HEK293 (cell line): ENCODE data around the gene TBC1D14.

Experiments used
- CTCF ChIA-PET: fragments of 350-600 bp; formaldehyde crosslinking; extraction: SDS; loops from one replicate; lab custom pipeline; 2021; ENCODE audit warnings: antibody characterized with exemption; lab: Yijun Ruan, JAX
- POLR2A ChIA-PET: fragments of 300-600 bp; formaldehyde crosslinking; extraction: SDS; loops from one replicate; lab custom pipeline; 2020; ENCODE audit warnings: antibody characterized with exemption, inconsistent platforms; lab: Yijun Ruan, JAX
- H3K27ac ChIP-seq: fragments of 200-500 bp; sonication (Bioruptor generic); 2 replicates; pipeline ENCODE4 v1.5.1; 2014; ENCODE audit warnings: low read depth, low read length, control low read depth, inconsistent platforms; ENCODE audit errors: extremely low read depth
- H3K36me3 ChIP-seq, 2 experiments: fragments of 200-500 bp in 1 of 2; sonication (Bioruptor generic) in 1 of 2; 1 replicate in 1 of 2; 2 replicates in 1 of 2; pipeline ENCODE4 v1.5.1; 2014 to 2017; ENCODE audit warnings: inconsistent platforms in 2 of 2, low read length in 2 of 2; ENCODE audit not compliant: control insufficient read depth in 2 of 2, insufficient read depth in 1 of 2
- H3K4me1 ChIP-seq: fragments of 200-500 bp; sonication (Bioruptor generic); 2 replicates; pipeline ENCODE4 v1.5.1; 2014; ENCODE audit warnings: mild to moderate bottlenecking, low read length, inconsistent platforms; ENCODE audit not compliant: control insufficient read depth, insufficient read depth
- H3K4me3 ChIP-seq: 2 replicates; pipeline ENCODE4 v1.5.1; 2011; ENCODE audit warnings: low read depth, mild to moderate bottlenecking, control low read depth, low read length, moderate library complexity
- H3K9me3 ChIP-seq: fragments of 200-500 bp; sonication (Bioruptor generic); 2 replicates; pipeline ENCODE4 v1.5.1; 2014; ENCODE audit warnings: low read depth, low read length, inconsistent platforms; ENCODE audit not compliant: control insufficient read depth, insufficient read depth
- MZF1 ChIP-seq: fragments of 450-650 bp; formaldehyde crosslinking; IDR thresholded peaks from 2 replicates; pipeline ENCODE4 v1.5.1; 2017; ENCODE audit warnings: missing biosample characterization, missing genetic modification characterization, borderline replicate concordance
- SCRT1 ChIP-seq: fragments of 450-650 bp; formaldehyde crosslinking; IDR thresholded peaks from 2 replicates; pipeline ENCODE4 v1.5.1; 2016; ENCODE audit warnings: missing biosample characterization, missing genetic modification characterization, borderline replicate concordance
- SETDB1 ChIP-seq: IDR thresholded peaks from one replicate; pipeline ENCODE4 v1.6.1; 2017; ENCODE audit warnings: mild to moderate bottlenecking, low read length, moderate library complexity, mixed read lengths; ENCODE audit not compliant: insufficient read length
- ZIC2 ChIP-seq: fragments of 450-650 bp; formaldehyde crosslinking; IDR thresholded peaks from 2 replicates; pipeline ENCODE4 v1.5.1; 2016; ENCODE audit warnings: missing biosample characterization, missing genetic modification characterization
- ZNF354C ChIP-seq: fragments of 450-650 bp; formaldehyde crosslinking; IDR thresholded peaks from 2 replicates; pipeline ENCODE4 v1.5.1; 2016; ENCODE audit warnings: missing biosample characterization, missing genetic modification characterization, low read depth, borderline replicate concordance
- ZNF394 ChIP-seq: fragments of 450-650 bp; formaldehyde crosslinking; IDR thresholded peaks from 2 replicates; pipeline ENCODE4 v1.5.1; 2016; ENCODE audit warnings: missing biosample characterization, missing genetic modification characterization, mild to moderate bottlenecking, moderate library complexity, borderline replicate concordance
- ZNF404 ChIP-seq: fragments of 450-650 bp; formaldehyde crosslinking; IDR thresholded peaks from 2 replicates; pipeline ENCODE4 v1.5.1; 2017; ENCODE audit warnings: missing biosample characterization, missing genetic modification characterization
- ZNF549 ChIP-seq: fragments of 450-650 bp; IDR thresholded peaks from 2 replicates; pipeline ENCODE4 v1.5.1; 2018; ENCODE audit warnings: missing biosample characterization, missing genetic modification characterization, mild to moderate bottlenecking, inconsistent platforms, moderate library complexity
- ZNF555 ChIP-seq: fragments of 450-650 bp; formaldehyde crosslinking; conservative IDR thresholded peaks from 2 replicates; pipeline ENCODE4 v1.5.1; 2017; ENCODE audit warnings: missing biosample characterization, mild to moderate bottlenecking, missing genetic modification characterization, inconsistent platforms
- ZNF596 ChIP-seq: fragments of 450-650 bp; IDR thresholded peaks from 2 replicates; pipeline ENCODE4 v1.5.0; 2018; ENCODE audit warnings: missing biosample characterization, mild to moderate bottlenecking, missing genetic modification characterization, moderate library complexity
- ZNF626 ChIP-seq: fragments of 450-650 bp; sonication (Bioruptor Pico); formaldehyde crosslinking; IDR thresholded peaks from 2 replicates; pipeline ENCODE4 v1.5.1; 2018; ENCODE audit warnings: missing biosample characterization, missing genetic modification characterization, inconsistent platforms
- ZNF785 ChIP-seq: fragments of 450-650 bp; formaldehyde crosslinking; IDR thresholded peaks from 2 replicates; pipeline ENCODE4 v1.5.1; 2016; ENCODE audit warnings: missing biosample characterization, missing genetic modification characterization
- TF ChIP-seq, protein P1 (sequence below): fragments of 450-650 bp; formaldehyde crosslinking; optimal IDR thresholded peaks from 2 replicates; pipeline ENCODE3; 2016; ENCODE audit warnings: missing biosample characterization, mild to moderate bottlenecking, missing genetic modification characterization
- TF ChIP-seq, protein P2 (sequence below): fragments of 450-650 bp; formaldehyde crosslinking; IDR thresholded peaks from 2 replicates; pipeline ENCODE4 v1.5.1; 2016; ENCODE audit warnings: missing biosample characterization, missing genetic modification characterization

The TBC1D14 gene

DNA sequence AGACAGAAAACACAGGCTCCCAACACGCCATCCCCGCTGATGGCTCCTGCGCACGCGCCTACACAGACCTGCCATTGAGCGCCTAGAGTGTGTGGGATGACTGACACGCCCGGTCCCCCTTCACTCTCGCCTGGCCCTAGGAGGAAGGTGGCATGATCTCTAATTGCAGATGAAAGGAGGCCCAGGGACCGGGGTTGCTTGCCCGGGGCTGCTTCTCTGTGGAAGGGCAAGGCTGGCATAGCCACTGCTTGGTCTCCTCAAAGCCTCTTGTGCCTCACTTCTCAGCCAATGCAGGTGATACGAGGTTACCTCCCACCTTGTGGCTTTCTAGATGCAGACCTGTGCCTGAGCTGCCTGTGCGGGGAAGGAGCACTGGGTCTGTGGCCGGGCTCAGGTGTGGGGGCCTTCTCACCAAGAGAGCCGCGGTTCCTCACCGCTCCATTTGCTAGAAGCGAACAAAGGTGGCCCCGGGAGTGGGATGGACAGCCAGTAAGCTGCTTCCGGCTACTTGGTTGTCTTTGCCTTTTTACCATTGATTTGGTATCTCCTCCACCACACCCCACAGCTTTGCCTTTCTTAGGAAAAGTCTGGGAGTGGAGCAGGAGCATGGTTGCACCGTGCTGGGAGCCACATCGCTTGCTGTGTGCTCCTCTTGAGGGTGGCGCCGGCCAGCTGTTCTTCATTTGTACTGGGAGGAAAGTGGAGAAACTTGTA is 47.0 kb downstream of the TBC1D14 start (continued):
- TF ChIP-seq ZNF404 (no peak), ZNF549 (tag by site-specific recombination) (no peak)

DNA sequence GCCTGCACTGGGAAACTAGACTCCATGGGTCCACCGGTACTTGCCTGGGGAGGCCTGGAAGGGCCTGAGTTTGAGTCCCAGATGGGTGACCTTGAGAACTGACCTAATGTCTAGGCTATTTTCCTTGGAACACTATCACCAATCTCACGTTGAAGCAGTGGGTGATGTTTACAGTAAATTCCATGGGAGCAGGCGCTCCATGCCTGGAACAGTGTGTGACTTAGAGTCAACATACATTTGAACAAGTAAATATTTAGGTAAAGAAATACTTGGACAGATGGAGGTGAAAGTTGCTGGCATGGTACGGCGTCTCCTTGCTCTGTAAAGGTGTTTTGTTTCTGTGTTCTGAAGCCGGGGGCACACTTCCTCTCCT is 47.5 kb downstream of the TBC1D14 start:
- TF ChIP-seq SETDB1: no peak
- TF ChIP-seq ZNF555 (tag by site-specific recombination): no peak
- no peak for TF ChIP-seq ZNF394 (tag by site-specific recombination)
- TF ChIP-seq, protein P1, sequence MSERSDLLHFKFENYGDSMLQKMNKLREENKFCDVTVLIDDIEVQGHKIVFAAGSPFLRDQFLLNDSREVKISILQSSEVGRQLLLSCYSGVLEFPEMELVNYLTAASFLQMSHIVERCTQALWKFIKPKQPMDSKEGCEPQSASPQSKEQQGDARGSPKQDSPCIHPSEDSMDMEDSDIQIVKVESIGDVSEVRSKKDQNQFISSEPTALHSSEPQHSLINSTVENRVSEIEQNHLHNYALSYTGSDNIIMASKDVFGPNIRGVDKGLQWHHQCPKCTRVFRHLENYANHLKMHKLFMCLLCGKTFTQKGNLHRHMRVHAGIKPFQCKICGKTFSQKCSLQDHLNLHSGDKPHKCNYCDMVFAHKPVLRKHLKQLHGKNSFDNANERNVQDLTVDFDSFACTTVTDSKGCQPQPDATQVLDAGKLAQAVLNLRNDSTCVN (tag by site-specific recombination): no peak
- TF ChIP-seq ZNF626 (tag by site-specific recombination): no peak
- TF ChIP-seq SCRT1: no peak
- H3K9me3 ChIP-seq: no peaks in the 10 kb centered on the region
- H3K27ac ChIP-seq: no peak overlapping the region
- H3K36me3 ChIP-seq: no peaks in the 10 kb centered on the region
- no peaks in the 10 kb centered on the region for H3K4me1 ChIP-seq
- ChIA-PET CTCF (no interaction called here), POLR2A (no interaction called here)
- H3K4me3 ChIP-seq: no peak overlapping the region

DNA sequence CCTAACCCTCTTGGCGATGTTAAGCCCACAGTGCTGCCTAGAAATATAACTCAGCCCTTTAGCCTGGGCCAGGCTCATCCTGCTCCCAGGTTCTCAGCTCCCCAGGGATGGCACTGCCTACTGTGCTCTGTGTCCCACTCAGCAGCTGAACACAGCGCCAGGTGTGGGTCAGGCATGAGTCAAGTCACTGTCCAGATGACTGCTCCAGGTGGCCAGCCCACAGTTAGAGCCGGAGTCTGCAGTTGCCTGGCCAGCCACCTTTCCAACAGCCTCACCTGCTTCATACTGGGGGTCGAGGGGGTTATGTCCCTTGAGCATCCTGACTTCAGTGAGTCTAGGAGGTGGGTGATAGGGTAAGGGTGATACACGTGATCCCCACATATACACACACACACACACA is 48.4 kb downstream of the TBC1D14 start:
- Histone ChIP-seq H3K36me3 (no peaks in the 10 kb centered on the region), H3K27ac (no peak overlapping the region), H3K4me3 (no peak overlapping the region), H3K4me1 (no peaks in the 10 kb centered on the region), H3K9me3 (no peaks in the 10 kb centered on the region)
- ChIA-PET POLR2A (no interaction called here), CTCF (no interaction called here)
- TF ChIP-seq ZNF785 (tag by site-specific recombination): no peak
- no peak for TF ChIP-seq ZNF549 (tag by site-specific recombination)

DNA sequence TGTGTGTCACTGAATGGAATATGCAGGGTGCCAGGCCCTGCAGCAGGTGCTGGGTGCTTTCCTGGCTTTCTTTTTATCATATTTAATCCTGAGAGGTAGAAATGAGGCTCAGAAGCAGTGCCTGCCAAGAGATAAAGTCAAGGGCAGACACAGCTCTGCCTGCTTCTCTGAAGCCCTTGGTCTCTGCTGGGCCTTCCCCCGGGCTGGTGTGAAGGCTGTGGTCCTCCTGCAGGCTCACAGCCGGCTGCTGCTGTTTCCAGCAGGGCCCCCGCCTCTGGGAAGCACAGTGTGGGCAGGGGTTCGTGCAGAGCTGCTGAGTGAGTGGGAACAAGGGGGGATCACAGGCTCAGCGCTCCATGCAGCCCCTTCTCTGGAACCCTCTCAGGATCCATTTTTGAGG is 49.6 kb downstream of the TBC1D14 start:
- no peaks in the 10 kb centered on the region for H3K36me3 ChIP-seq
- no peaks in the 10 kb centered on the region for H3K4me1 ChIP-seq
- ChIA-PET CTCF (no interaction called here), POLR2A (no interaction called here)
- H3K27ac ChIP-seq: no peak overlapping the region
- H3K9me3 ChIP-seq: no peaks in the 10 kb centered on the region
- TF ChIP-seq ZNF596 (tag by site-specific recombination): no peak
- TF ChIP-seq ZNF354C (tag by site-specific recombination): no peak
- TF ChIP-seq, protein P2, sequence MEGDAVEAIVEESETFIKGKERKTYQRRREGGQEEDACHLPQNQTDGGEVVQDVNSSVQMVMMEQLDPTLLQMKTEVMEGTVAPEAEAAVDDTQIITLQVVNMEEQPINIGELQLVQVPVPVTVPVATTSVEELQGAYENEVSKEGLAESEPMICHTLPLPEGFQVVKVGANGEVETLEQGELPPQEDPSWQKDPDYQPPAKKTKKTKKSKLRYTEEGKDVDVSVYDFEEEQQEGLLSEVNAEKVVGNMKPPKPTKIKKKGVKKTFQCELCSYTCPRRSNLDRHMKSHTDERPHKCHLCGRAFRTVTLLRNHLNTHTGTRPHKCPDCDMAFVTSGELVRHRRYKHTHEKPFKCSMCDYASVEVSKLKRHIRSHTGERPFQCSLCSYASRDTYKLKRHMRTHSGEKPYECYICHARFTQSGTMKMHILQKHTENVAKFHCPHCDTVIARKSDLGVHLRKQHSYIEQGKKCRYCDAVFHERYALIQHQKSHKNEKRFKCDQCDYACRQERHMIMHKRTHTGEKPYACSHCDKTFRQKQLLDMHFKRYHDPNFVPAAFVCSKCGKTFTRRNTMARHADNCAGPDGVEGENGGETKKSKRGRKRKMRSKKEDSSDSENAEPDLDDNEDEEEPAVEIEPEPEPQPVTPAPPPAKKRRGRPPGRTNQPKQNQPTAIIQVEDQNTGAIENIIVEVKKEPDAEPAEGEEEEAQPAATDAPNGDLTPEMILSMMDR (tag by site-specific recombination): no peak
- no peak for TF ChIP-seq MZF1 (tag by site-specific recombination)
- TF ChIP-seq ZIC2 (tag by site-specific recombination): peak; percentile 54
- no peak overlapping the region for H3K4me3 ChIP-seq
